Activated CD8-positive, alpha-beta T cell treated with anti-CD3 and anti-CD28 coated beads for 36 hours (primary cell): ENCODE measurements around the gene MAP4K3. TPM values are rescaled to one million over a fixed set of nuclear protein-coding genes. Genes with fewer than 3 reads are reported as not detected.

Experiments
- ATAC-seq: fragments of 200-7000 bp; cut with Tn5 transposase; one replicate; pipeline ENCODE4 v1.10.0; 2021; ENCODE audit warnings: mild to moderate bottlenecking, moderate library complexity
- CTCF ChIA-PET: fragments of 350-600 bp; sonication (Branson Sonifier 250); formaldehyde crosslinking; loops from one replicate; lab custom pipeline; 2021; ENCODE audit warnings: antibody characterized with exemption; lab: Charles Lee
- POLR2A ChIA-PET: fragments of 350-600 bp; sonication (Branson Sonifier 250); formaldehyde crosslinking; loops from one replicate; lab custom pipeline; 2021; ENCODE audit warnings: antibody characterized with exemption; lab: Charles Lee
- DNase-seq: peaks from one replicate; pipeline ENCODE4 v3.0.0-alpha.2; 2020
- H3K27ac Mint-ChIP-seq: one replicate; pipeline ENCODE4 v1.8.0; 2021; ENCODE audit warnings: mild to moderate bottlenecking, mixed read lengths
- H3K27me3 Mint-ChIP-seq: one replicate; pipeline ENCODE4 v1.8.0; 2021; ENCODE audit warnings: mixed read lengths
- H3K36me3 Mint-ChIP-seq: one replicate; pipeline ENCODE4 v1.8.0; 2021; ENCODE audit warnings: low read depth, mixed read lengths
- H3K4me1 Mint-ChIP-seq: one replicate; pipeline ENCODE4 v1.8.0; 2021; ENCODE audit warnings: low read depth, mixed read lengths
- H3K4me3 Mint-ChIP-seq: one replicate; pipeline ENCODE4 v1.8.0; 2021; ENCODE audit warnings: mild to moderate bottlenecking, moderate library complexity, mixed read lengths
- H3K9me3 Mint-ChIP-seq: one replicate; pipeline ENCODE4 v1.8.0; 2021; ENCODE audit warnings: mixed read lengths
- intact Hi-C: fragments of 100-400 bp; cut with micrococcal nuclease; formaldehyde crosslinking; loops from one replicate; pipeline ENCODE4 v1.10.0; 2022
- total RNA-seq, 2 experiments: library from RNA; stranded (reverse); gene quantifications; one replicate each; pipeline ENCODE4 v1.2.3, GENCODE V29; 2021
- TF ChIP-seq, protein P1 (sequence below): fragments of 200-600 bp; IDR thresholded peaks from one replicate; pipeline ENCODE4 v1.8.0; 2022; ENCODE audit warnings: antibody characterized with exemption, mild to moderate bottlenecking

The MAP4K3 gene
- total RNA-seq, 2 experiments from 2014 or later, result 6.5 to 12.5 TPM

DNA sequence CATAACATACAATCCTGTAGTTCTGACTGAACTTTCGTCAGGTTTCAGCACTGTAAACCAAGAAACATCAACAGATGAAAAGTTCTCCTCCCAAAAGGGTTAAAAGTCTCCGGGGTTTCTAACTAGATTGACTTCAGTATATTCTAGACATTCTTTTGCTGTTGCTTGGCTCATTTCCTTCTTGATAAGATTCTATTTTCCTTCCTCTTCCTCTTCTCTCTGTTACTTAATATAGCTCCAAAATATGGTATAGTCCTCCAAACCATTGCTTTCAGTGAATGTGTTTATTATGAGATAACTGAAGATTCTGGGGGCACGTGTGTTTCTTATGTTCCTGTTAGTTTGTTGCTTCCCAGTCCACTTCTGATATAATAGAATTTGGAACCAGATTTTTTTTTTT is 46.4 kb upstream of the MAP4K3 start:
- peaks cover 2% of the 10 kb centered on the region for H3K27me3 Mint-ChIP-seq
- POLR2A ChIA-PET, result no interaction called here
- no peaks in the 10 kb centered on the region for H3K36me3 Mint-ChIP-seq
- intact Hi-C loops, result no loop called here
- H3K27ac Mint-ChIP-seq, result no peak overlapping the region
- TF ChIP-seq, protein P1, sequence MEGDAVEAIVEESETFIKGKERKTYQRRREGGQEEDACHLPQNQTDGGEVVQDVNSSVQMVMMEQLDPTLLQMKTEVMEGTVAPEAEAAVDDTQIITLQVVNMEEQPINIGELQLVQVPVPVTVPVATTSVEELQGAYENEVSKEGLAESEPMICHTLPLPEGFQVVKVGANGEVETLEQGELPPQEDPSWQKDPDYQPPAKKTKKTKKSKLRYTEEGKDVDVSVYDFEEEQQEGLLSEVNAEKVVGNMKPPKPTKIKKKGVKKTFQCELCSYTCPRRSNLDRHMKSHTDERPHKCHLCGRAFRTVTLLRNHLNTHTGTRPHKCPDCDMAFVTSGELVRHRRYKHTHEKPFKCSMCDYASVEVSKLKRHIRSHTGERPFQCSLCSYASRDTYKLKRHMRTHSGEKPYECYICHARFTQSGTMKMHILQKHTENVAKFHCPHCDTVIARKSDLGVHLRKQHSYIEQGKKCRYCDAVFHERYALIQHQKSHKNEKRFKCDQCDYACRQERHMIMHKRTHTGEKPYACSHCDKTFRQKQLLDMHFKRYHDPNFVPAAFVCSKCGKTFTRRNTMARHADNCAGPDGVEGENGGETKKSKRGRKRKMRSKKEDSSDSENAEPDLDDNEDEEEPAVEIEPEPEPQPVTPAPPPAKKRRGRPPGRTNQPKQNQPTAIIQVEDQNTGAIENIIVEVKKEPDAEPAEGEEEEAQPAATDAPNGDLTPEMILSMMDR, result no peak
- no peak overlapping the region for H3K4me3 Mint-ChIP-seq
- CTCF ChIA-PET, result no interaction called here
- DNase-seq (no peak), ATAC-seq (no peak)
- H3K9me3 Mint-ChIP-seq, result no peaks in the 10 kb centered on the region
- peaks cover 3% of the 10 kb centered on the region for H3K4me1 Mint-ChIP-seq

DNA sequence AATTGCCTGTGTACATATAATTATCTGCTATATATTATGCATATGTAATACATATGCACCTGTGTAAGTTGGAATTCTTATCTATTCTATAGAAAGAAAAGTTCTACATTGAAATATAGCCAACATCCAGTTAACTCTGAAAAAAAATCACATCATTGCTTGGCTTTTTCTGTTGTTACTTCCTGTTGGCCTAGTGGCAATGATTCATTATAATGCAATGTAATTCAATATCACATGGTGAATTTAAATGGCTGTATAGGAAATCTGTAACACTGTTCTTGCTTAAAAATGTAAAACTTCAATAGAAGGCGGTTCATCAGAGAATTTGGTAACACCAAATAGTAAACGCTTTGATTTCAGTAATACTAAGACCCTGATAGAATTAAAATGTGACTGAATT is 44.5 kb upstream of the MAP4K3 start:
- Mint-ChIP-seq H3K27me3 (no peaks in the 10 kb centered on the region), H3K4me3 (no peak overlapping the region), H3K9me3 (peaks cover 14% of the 10 kb centered on the region), H3K4me1 (peaks cover 10% of the 10 kb centered on the region), H3K36me3 (peaks cover 17% of the 10 kb centered on the region), H3K27ac (no peak overlapping the region)
- ATAC-seq, result no peak
- DNase-seq, result no peak
- ChIA-PET POLR2A (no interaction called here), CTCF (no interaction called here)
- intact Hi-C loops, result no loop called here
- TF ChIP-seq, protein P1, result no peak

DNA sequence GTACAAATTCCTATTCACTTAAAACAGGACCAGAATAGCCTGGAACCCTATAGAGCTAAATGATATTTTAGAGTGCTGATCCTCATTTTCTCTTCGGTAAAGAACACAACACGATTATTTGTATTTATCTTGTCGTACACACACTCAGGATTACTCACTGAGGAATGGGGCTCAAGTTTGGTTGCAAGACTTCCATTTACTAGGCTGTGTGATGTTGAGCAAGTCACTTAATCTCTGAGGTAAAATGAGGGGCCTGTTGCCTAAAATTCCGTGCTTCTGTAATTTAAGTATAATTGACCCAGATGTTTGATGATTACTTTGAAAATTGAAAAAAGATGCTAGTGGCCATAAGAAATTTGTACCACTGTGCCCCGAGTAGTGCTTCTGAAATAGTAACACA is 42.6 kb upstream of the MAP4K3 start:
- ATAC-seq, result no peak
- ChIA-PET POLR2A (no interaction called here), CTCF (no interaction called here)
- DNase-seq, result no peak
- Mint-ChIP-seq H3K27ac (no peak overlapping the region), H3K27me3 (no peaks in the 10 kb centered on the region), H3K4me3 (no peak overlapping the region), H3K4me1 (peaks cover 10% of the 10 kb centered on the region), H3K36me3 (peaks cover 23% of the 10 kb centered on the region), H3K9me3 (peaks cover 14% of the 10 kb centered on the region)
- TF ChIP-seq, protein P1, result no peak
- intact Hi-C loops, result no loop called here

DNA sequence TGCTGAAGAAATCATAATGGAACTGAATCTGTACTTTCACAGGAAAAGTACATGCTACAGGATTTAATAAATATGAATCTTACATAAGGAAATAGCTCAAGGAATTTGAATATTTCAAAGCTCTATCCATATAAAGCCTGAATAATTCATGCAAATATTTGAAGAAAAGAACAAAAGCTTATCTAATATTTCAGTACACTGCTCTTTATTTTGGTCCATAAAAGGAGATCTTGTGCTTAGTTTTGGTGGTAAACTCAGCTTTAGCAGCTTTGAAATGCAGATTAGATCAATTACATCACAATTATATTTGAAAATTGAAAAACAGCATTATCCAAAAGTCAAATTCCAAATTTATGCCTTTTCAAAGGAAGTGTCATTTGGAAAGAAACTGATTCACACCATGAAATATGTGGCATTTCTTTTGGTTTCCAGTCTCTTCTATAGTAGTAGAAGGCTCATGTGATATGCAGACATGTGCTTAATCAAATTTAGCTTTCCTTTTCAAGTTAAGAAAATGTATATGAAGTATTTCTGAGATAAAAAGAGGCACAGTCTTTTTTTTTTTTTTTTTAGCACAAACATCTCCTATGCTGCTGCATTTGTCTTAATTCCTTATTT is 42.1 kb upstream of the MAP4K3 start:
- Mint-ChIP-seq H3K27me3 (no peaks in the 10 kb centered on the region), H3K27ac (no peak overlapping the region), H3K36me3 (peaks cover 23% of the 10 kb centered on the region), H3K4me1 (peaks cover 10% of the 10 kb centered on the region), H3K4me3 (no peak overlapping the region), H3K9me3 (peaks cover 14% of the 10 kb centered on the region)
- ATAC-seq (no peak), DNase-seq (no peak)
- ChIA-PET POLR2A (no interaction called here), CTCF (interaction anchor here (1.2 kb wide), 1 partner anchor 68 kb away, joined by 3 read pairs; no protein-coding TSS in a partner anchor)
- TF ChIP-seq, protein P1, result no peak
- intact Hi-C loops, result no loop called here

DNA sequence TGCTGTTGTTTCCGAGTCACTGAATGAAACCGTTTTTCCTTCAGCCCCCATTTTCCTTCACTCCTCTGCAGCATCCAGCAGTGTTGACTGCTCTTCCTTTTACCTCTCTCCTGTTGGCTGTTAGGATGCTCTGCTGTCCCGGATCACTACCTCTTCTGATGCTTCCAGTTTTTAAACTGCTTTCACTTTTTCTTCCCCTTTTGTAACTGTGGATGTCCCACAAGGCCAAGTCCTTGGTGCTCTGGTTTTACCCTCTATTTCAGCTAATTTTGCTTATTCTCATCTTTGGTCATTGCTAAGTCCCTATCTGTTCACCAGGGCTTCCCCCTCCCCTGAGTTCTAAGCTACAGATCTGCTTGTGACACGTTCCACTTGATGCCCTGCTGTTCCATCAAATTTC is 39.4 kb upstream of the MAP4K3 start:
- CTCF ChIA-PET, result no interaction called here
- H3K9me3 Mint-ChIP-seq, result peaks cover 14% of the 10 kb centered on the region
- DNase-seq (no peak), ATAC-seq (no peak)
- no peak overlapping the region for H3K4me3 Mint-ChIP-seq
- POLR2A ChIA-PET, result no interaction called here
- no peaks in the 10 kb centered on the region for H3K27me3 Mint-ChIP-seq
- no peak overlapping the region for H3K27ac Mint-ChIP-seq
- peaks cover 23% of the 10 kb centered on the region for H3K36me3 Mint-ChIP-seq
- peaks cover 10% of the 10 kb centered on the region for H3K4me1 Mint-ChIP-seq
- intact Hi-C loops, result no loop called here
- TF ChIP-seq, protein P1, result no peak
